IMR-90 (cell line): ENCODE results near the gene IL21R. TPM values are rescaled to one million over a fixed set of nuclear protein-coding genes. Genes with fewer than 3 reads are reported as not detected.

Experiments
- ATAC-seq: fragments of 200-7000 bp; cut with Tn5 transposase; 2 replicates; pipeline ENCODE4 v1.9.1; 2020; ENCODE audit warnings: low read depth, mild to moderate bottlenecking, moderate library complexity
- BruUV-seq: library from RNA; stranded (reverse); fragments of 400-500 nt; replicated peaks from 2 replicates; lab custom pipeline; 2021; lab: Mats Ljungman, UMichigan
- CTCF ChIA-PET: fragments of 300-600 bp; formaldehyde crosslinking; extraction: SDS; loops from one replicate; lab custom pipeline; 2021; ENCODE audit warnings: antibody characterized with exemption; lab: Yijun Ruan, JAX
- POLR2A ChIA-PET: fragments of 300-600 bp; sonication (Branson Sonifier 250); formaldehyde crosslinking; loops from one replicate; lab custom pipeline; 2022; ENCODE audit warnings: antibody characterized with exemption; ENCODE audit not compliant: unreplicated experiment; lab: Charles Lee
- DNase-seq: peaks from one replicate; pipeline ENCODE4 v3.0.0; 2013
- H2AFZ ChIP-seq: replicated peaks from 2 replicates; pipeline ENCODE3; 2013; ENCODE audit warnings: low read length, mild to moderate bottlenecking; ENCODE audit not compliant: poor library complexity
- H2AK5ac ChIP-seq: 2 replicates; pipeline ENCODE4 v1.6.1; 2013; ENCODE audit warnings: low read depth, low read length, inconsistent platforms
- H2AK9ac ChIP-seq: replicated peaks from 2 replicates; pipeline ENCODE3; 2013; ENCODE audit warnings: mild to moderate bottlenecking, low read depth, low read length, moderate library complexity; ENCODE audit not compliant: poor library complexity
- H2BK120ac ChIP-seq: 2 replicates; pipeline ENCODE4 v1.6.1; 2013; ENCODE audit warnings: low read depth, low read length, inconsistent platforms
- H2BK15ac ChIP-seq: 3 replicates; pipeline ENCODE4 v1.6.1; 2013; ENCODE audit warnings: low read depth, low read length, inconsistent platforms
- H2BK20ac ChIP-seq: 2 replicates; pipeline ENCODE4 v1.6.1; 2013; ENCODE audit warnings: low read depth, mild to moderate bottlenecking, inconsistent platforms, low read length, moderate library complexity
- H2BK5ac ChIP-seq: 2 replicates; pipeline ENCODE4 v1.6.1; 2013; ENCODE audit warnings: mild to moderate bottlenecking, low read depth, low read length, inconsistent platforms; ENCODE audit not compliant: poor library complexity, severe bottlenecking
- H3K14ac ChIP-seq: replicated peaks from 2 replicates; pipeline ENCODE4 v1.6.1; 2013; ENCODE audit warnings: low read depth, low read length, inconsistent platforms
- H3K18ac ChIP-seq: 2 replicates; pipeline ENCODE4 v1.6.1; 2013; ENCODE audit warnings: low read depth, low read length, control low read depth
- H3K23ac ChIP-seq: 2 replicates; pipeline ENCODE4 v1.6.1; 2013; ENCODE audit warnings: low read depth, low read length, inconsistent platforms
- H3K27ac ChIP-seq: 2 replicates; pipeline ENCODE4 v1.5.1; 2013; ENCODE audit warnings: mild to moderate bottlenecking, control low read depth, low read length; ENCODE audit not compliant: insufficient read depth
- H3K27me3 ChIP-seq: 2 replicates; pipeline ENCODE4 v1.6.1; 2013; ENCODE audit warnings: low read length; ENCODE audit not compliant: control insufficient read depth, insufficient read depth
- H3K36me3 ChIP-seq: 2 replicates; pipeline ENCODE4 v1.6.1; 2013; ENCODE audit warnings: low read length, mixed read lengths; ENCODE audit not compliant: control insufficient read depth, insufficient read depth
- H3K4ac ChIP-seq: 2 replicates; pipeline ENCODE4 v1.6.1; 2013; ENCODE audit warnings: low read depth, low read length, inconsistent platforms
- H3K4me1 ChIP-seq: 2 replicates; pipeline ENCODE4 v1.6.1; 2013; ENCODE audit warnings: low read length, mixed read lengths; ENCODE audit not compliant: control insufficient read depth, insufficient read depth
- H3K4me2 ChIP-seq: 2 replicates; pipeline ENCODE4 v1.6.1; 2013; ENCODE audit warnings: low read depth, mild to moderate bottlenecking, control low read depth, low read length, moderate library complexity
- H3K4me3 ChIP-seq: 2 replicates; pipeline ENCODE4 v1.5.1; 2013; ENCODE audit warnings: low read depth, mild to moderate bottlenecking, control low read depth, low read length, moderate library complexity; ENCODE audit not compliant: insufficient read depth
- H3K56ac ChIP-seq: 2 replicates; pipeline ENCODE4 v1.6.1; 2013; ENCODE audit warnings: low read length, inconsistent platforms; ENCODE audit not compliant: insufficient read depth; ENCODE audit errors: extremely low read depth
- H3K79me1 ChIP-seq, 2 experiments: 2 replicates each; pipeline ENCODE4 v1.6.1; 2013; ENCODE audit warnings: low read length in 2 of 2, inconsistent platforms in 1 of 2, low read depth in 1 of 2
- H3K9ac ChIP-seq: 2 replicates; pipeline ENCODE4 v1.6.1; 2013; ENCODE audit warnings: low read depth, low read length, control low read depth
- H3K9me1 ChIP-seq: 2 replicates; pipeline ENCODE4 v1.6.1; 2013; ENCODE audit warnings: low read length, inconsistent platforms; ENCODE audit not compliant: insufficient read depth
- H3K9me3 ChIP-seq: 2 replicates; pipeline ENCODE4 v1.6.1; 2013; ENCODE audit warnings: low read length; ENCODE audit not compliant: control insufficient read depth, insufficient read depth
- H4K20me1 ChIP-seq: 2 replicates; pipeline ENCODE4 v1.6.1; 2013; ENCODE audit warnings: low read length, inconsistent platforms; ENCODE audit not compliant: insufficient read depth
- H4K5ac ChIP-seq: 2 replicates; pipeline ENCODE4 v1.6.1; 2013; ENCODE audit warnings: mild to moderate bottlenecking, low read depth, low read length, control low read depth
- H4K8ac ChIP-seq, 2 experiments: 2 replicates each; pipeline ENCODE4 v1.6.1; 2013; ENCODE audit warnings: low read depth in 2 of 2, low read length in 2 of 2, control low read depth in 1 of 2, inconsistent platforms in 1 of 2
- H4K91ac ChIP-seq: 2 replicates; pipeline ENCODE4 v1.6.1; 2013; ENCODE audit warnings: low read depth, low read length, inconsistent platforms; ENCODE audit not compliant: insufficient read depth
- MAZ ChIP-seq: IDR thresholded peaks from 2 replicates; pipeline ENCODE4 v1.6.1; 2012; ENCODE audit warnings: low read depth, mild to moderate bottlenecking, low read length, improper control_type of control experiment, moderate library complexity, borderline replicate concordance
- WGBS, 2 experiments: methylation state at CpG; one replicate each; pipeline versions ENCODE4 v1.1.5 to v1.1.7; 2013; ENCODE audit warnings: missing lambda C conversion rate in 2 of 2; ENCODE audit not compliant: insufficient read length in 1 of 2; ENCODE audit errors: extremely low coverage in 2 of 2; 5-methylcytosine and 5-hydroxymethylcytosine counted together
- dilution Hi-C: fragments of 300-500 bp; cut with HindIII; formaldehyde crosslinking; loops from one replicate; pipeline ENCODE4 v1.14.3; 2018; ENCODE audit warnings: low sequenced_read_pairs; ENCODE audit not compliant: unreplicated experiment
- in situ Hi-C: fragments of 300-500 bp; cut with MboI; formaldehyde crosslinking; loops from 3 replicates; pipeline ENCODE4 v1.14.3; 2019; ENCODE audit warnings: low sequenced_read_pairs, inconsistent platforms, mixed read lengths
- intact Hi-C: fragments of 100-400 bp; cut with micrococcal nuclease; formaldehyde crosslinking; loops from 2 replicates; pipeline ENCODE4 v1.10.0; 2022
- polyA plus RNA-seq, 3 experiments: library from polyadenylated mRNA; depleted of rRNA; stranded (reverse); fragments of >200 nt; gene quantifications; 2 replicates each; pipeline ENCODE4 v1.2.3, GENCODE V29; 2012; ENCODE audit warnings: low replicate concordance in 1 of 3
- total RNA-seq: library from RNA; depleted of rRNA; stranded (reverse); fragments of >200 nt; gene quantifications from 2 replicates; pipeline ENCODE4 v1.2.3, GENCODE V29; 2012
- TF ChIP-seq, protein P1 (sequence below): fragments of 150-350 bp; IDR thresholded peaks from 2 replicates; pipeline ENCODE4 v1.6.1; 2016; ENCODE audit warnings: low read depth, mild to moderate bottlenecking, low read length, moderate library complexity, borderline replicate concordance

IL21R gene
- total and polyA plus RNA-seq, 2 of the 4 experiments (the other 2 are of a cell fraction): 0.72 to 0.97 TPM

DNA sequence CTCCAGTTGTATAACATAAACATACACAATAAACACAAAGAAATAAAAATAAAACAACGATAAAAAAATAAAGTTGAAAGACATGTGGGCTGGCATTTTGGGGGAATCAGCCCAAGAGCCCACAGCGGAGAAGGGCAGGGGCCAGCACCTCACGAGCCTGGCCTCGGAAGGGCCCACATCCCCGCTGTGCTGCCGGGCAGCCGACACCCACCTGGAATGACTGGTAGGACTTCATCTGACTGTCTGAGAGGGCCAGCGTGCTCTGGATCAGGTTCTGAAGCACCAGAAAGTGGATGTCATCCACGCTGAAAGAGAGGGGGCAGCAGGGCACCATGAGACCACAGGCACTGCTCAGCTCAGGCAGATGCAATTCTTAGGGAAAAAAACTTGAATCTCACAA lies 74.3 kb downstream of the IL21R start:
- Histone ChIP-seq H3K18ac (peak overlapping the region; percentile 58; the same call in 1 of the 2 replicates), H4K20me1 (no peaks in the 10 kb centered on the region), H3K36me3 (peaks cover 67% of the 10 kb centered on the region), H4K8ac (peak overlapping the region; percentile 53 to 60), H3K9ac (peak overlapping the region; percentile 18; the same call in 1 of the 2 replicates), H3K27ac (peak overlapping the region; percentile 51), H2AK9ac (peak overlapping the region; percentile 79), H3K14ac (peak overlapping the region; percentile 73), H3K79me1 (peaks cover 0 to 31% of the 10 kb centered on the region in 2 experiments; a peak in 1 of 4 replicates), H2BK15ac (peak overlapping the region; percentile 64; the same call in 2 of the 3 replicates), H3K27me3 (no peaks in the 10 kb centered on the region), H4K5ac (peak overlapping the region; percentile 23; the same call in 1 of the 2 replicates), H2AK5ac (peak overlapping the region; percentile 80), H2BK20ac (peak overlapping the region; percentile 52), H3K4me3 (no peak overlapping the region), H2BK5ac (peak overlapping the region; percentile 48), H3K9me3 (no peaks in the 10 kb centered on the region), H3K56ac (peak overlapping the region; percentile 19; the same call in 1 of the 2 replicates), H3K4ac (peak overlapping the region; percentile 73), H2BK120ac (peak overlapping the region; percentile 59), H3K23ac (peak overlapping the region; percentile 40), H3K9me1 (peaks cover 19% of the 10 kb centered on the region), H3K4me2 (peak overlapping the region; percentile 55; the same call in 1 of the 2 replicates), H2AFZ (peak overlapping the region; percentile 24), H4K91ac (peak overlapping the region; percentile 95), H3K4me1 (peaks cover 12% of the 10 kb centered on the region)
- ATAC-seq: no peak; the same call in 1 of the 2 replicates
- BruUV-seq: no TSS peak
- 95% methylated on average over 6 of the region's 9 CpGs; no CpG with 5 or more reads in 1 of the 2 experiments for WGBS, 2 experiments
- dilution Hi-C loops: no loop called here
- ChIA-PET CTCF (interaction anchor here (0.5 to 1.0 kb wide), 2 partner anchors 37 to 40 kb away, joined by 3 read pairs; no protein-coding TSS in a partner anchor), POLR2A (no interaction called here)
- intact Hi-C loops: no loop called here
- peak; percentile 17 for DNase-seq
- TF ChIP-seq, protein P1, sequence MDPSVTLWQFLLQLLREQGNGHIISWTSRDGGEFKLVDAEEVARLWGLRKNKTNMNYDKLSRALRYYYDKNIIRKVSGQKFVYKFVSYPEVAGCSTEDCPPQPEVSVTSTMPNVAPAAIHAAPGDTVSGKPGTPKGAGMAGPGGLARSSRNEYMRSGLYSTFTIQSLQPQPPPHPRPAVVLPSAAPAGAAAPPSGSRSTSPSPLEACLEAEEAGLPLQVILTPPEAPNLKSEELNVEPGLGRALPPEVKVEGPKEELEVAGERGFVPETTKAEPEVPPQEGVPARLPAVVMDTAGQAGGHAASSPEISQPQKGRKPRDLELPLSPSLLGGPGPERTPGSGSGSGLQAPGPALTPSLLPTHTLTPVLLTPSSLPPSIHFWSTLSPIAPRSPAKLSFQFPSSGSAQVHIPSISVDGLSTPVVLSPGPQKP: no peak
- no peak for TF ChIP-seq MAZ
- in situ Hi-C loops: no loop called here
